ENCODE results near the gene COX6A2. TPM values are rescaled to one million over a fixed set of nuclear protein-coding genes. Genes with fewer than 3 reads are reported as not detected.

Gene COX6A2
- total RNA-seq, 1 donor: not detected

GRCh38 chr16:31436221-31437045 lies 8.3 kb upstream of the COX6A2 start:
- no peak overlapping the region for H3K4me3 ChIP-seq (ENCODE audit: low read depth, low read length)
- no peak for TF ChIP-seq CTCF (IDR thresholded peaks at IDR 0.05; ENCODE audit: insufficient read depth, low read length)
- no peak for DNase-seq (ENCODE audit: low read depth)

GRCh38 chr16:31435341-31436220 lies 7.4 kb upstream of the COX6A2 start:
- no peak for TF ChIP-seq CTCF (IDR thresholded peaks at IDR 0.05; ENCODE audit: insufficient read depth, low read length)
- H3K4me3 ChIP-seq (ENCODE audit: low read depth, low read length): no peak overlapping the region
- no peak for DNase-seq (ENCODE audit: low read depth)

- TF ChIP-seq CTCF (IDR thresholded peaks at IDR 0.05; ENCODE audit: insufficient read depth, low read length): no peak
- DNase-seq (ENCODE audit: low read depth): no peak
Observed at GRCh38 chr16:31430380-31431052, 2.4 kb upstream of the COX6A2 start.

GRCh38 chr16:31429796-31430195 lies 1.6 kb upstream of the COX6A2 start:
- TF ChIP-seq CTCF (IDR thresholded peaks at IDR 0.05; ENCODE audit: insufficient read depth, low read length): no peak
- no peak overlapping the region for H3K4me3 ChIP-seq (ENCODE audit: low read depth, low read length)
- no peak for DNase-seq (ENCODE audit: low read depth)

More at GRCh38 chr16:31430380-31431052, 2.4 kb upstream of the COX6A2 start:
- H3K4me3 ChIP-seq (ENCODE audit: low read depth, low read length): no peak overlapping the region

- TF ChIP-seq CTCF (IDR thresholded peaks at IDR 0.05; ENCODE audit: insufficient read depth, low read length): no peak
- no peak for DNase-seq (ENCODE audit: low read depth)
- H3K4me3 ChIP-seq (ENCODE audit: low read depth, low read length): no peak overlapping the region
Observed at GRCh38 chr16:31429314-31429713, 1.2 kb upstream of the COX6A2 start.

GRCh38 chr16:31428638-31429247 lies 583 bp upstream of the COX6A2 start:
- TF ChIP-seq CTCF (IDR thresholded peaks at IDR 0.05; ENCODE audit: insufficient read depth, low read length): no peak
- no peak for DNase-seq (ENCODE audit: low read depth)
- no peak overlapping the region for H3K4me3 ChIP-seq (ENCODE audit: low read depth, low read length)
